ENCODE results near the gene ACTRT2. TPM values are rescaled to one million over a fixed set of nuclear protein-coding genes. Genes with fewer than 3 reads are reported as not detected.
A peak's percentile ranks its signal among the peaks of the same experiment; 100 is the strongest.

ACTRT2 gene
- total RNA-seq, 1 donor from 2014 or later: 0.48 TPM

- no peak for DNase-seq (ENCODE audit: low spot score)
Observed at GRCh38 chr1:3002349-3003038, 18.8 kb upstream of the ACTRT2 start.

GRCh38 chr1:3003039-3003940 lies 18.0 kb upstream of the ACTRT2 start:
- DNase-seq (ENCODE audit: low spot score): no peak

- DNase-seq (ENCODE audit: low spot score): no peak
Observed at GRCh38 chr1:3003941-3004270, 17.4 kb upstream of the ACTRT2 start.

GRCh38 chr1:3004285-3005205 lies 16.7 kb upstream of the ACTRT2 start:
- no peak for DNase-seq (ENCODE audit: low spot score)

GRCh38 chr1:3005771-3006170 lies 15.5 kb upstream of the ACTRT2 start:
- DNase-seq (ENCODE audit: low spot score): no peak

- DNase-seq (ENCODE audit: low spot score): no peak
Observed at GRCh38 chr1:3007298-3008147, 13.7 kb upstream of the ACTRT2 start.

- no peak for DNase-seq (ENCODE audit: low spot score)
Observed at GRCh38 chr1:3009021-3009420, 12.2 kb upstream of the ACTRT2 start.

GRCh38 chr1:3009556-3009955 lies 11.7 kb upstream of the ACTRT2 start:
- no peak for DNase-seq (ENCODE audit: low spot score)

GRCh38 chr1:3011127-3011526 lies 10.1 kb upstream of the ACTRT2 start:
- no peak for DNase-seq (ENCODE audit: low spot score)

GRCh38 chr1:3011631-3012455 lies 9.4 kb upstream of the ACTRT2 start:
- peak; percentile 23 for DNase-seq (ENCODE audit: low spot score)

GRCh38 chr1:3012456-3013291 lies 8.6 kb upstream of the ACTRT2 start:
- DNase-seq (ENCODE audit: low spot score): peak; percentile 15

GRCh38 chr1:3013371-3014049 lies 7.8 kb upstream of the ACTRT2 start:
- no peak for DNase-seq (ENCODE audit: low spot score)

- no peak for DNase-seq (ENCODE audit: low spot score)
Observed at GRCh38 chr1:3014050-3014440, 7.2 kb upstream of the ACTRT2 start.

- no peak for DNase-seq (ENCODE audit: low spot score)
Observed at GRCh38 chr1:3014443-3015268, 6.6 kb upstream of the ACTRT2 start.

- no peak for DNase-seq (ENCODE audit: low spot score)
Observed at GRCh38 chr1:3015269-3015635, 6.0 kb upstream of the ACTRT2 start.

- no peak for DNase-seq (ENCODE audit: low spot score)
Observed at GRCh38 chr1:3015744-3016143, 5.5 kb upstream of the ACTRT2 start.

- DNase-seq (ENCODE audit: low spot score): no peak
Observed at GRCh38 chr1:3016641-3017439, 4.4 kb upstream of the ACTRT2 start.
